Measurements from ENCODE around the gene ATRN. TPM values are rescaled to one million over a fixed set of nuclear protein-coding genes. Genes with fewer than 3 reads are reported as not detected.

Gene ATRN
- total RNA-seq, 6 experiments from 2014 or later: 46.9 to 82.1 (median 59.1) TPM

Small RNA genes within 50 kb of the gene (small RNA-seq; reads per million reads assigned to genes)
- 0 reads per million in 2 experiments for gene AL353193.1

Other genes with a start within 250 kb of the ATRN start
- gene SLC4A11, start 231.8 kb upstream of the ATRN start, total RNA-seq: under 1 TPM in 5 of 6 experiments, not detected in 1; 0.11 to 0.40 (median 0.18) TPM
- 1 to 10 TPM; 2.5 to 4.9 (median 4.2) TPM for gene DNAAF9, start 63.3 kb upstream of the ATRN start, total RNA-seq
- not detected for gene GFRA4, start 192.4 kb downstream of the ATRN start, total RNA-seq
- under 1 TPM; 0.24 to 0.51 (median 0.45) TPM for gene ADAM33, start 211.0 kb downstream of the ATRN start, total RNA-seq
- gene SIGLEC1, start 241.6 kb downstream of the ATRN start, total RNA-seq: 10 to 100 TPM in 2 of 6 experiments, 1 to 10 TPM in 4; 2.6 to 13.9 (median 5.7) TPM

Measured in right lobe of liver (tissue), 5 donors.